HCT116 (cell line): ENCODE results near the gene MRPL9. TPM values are rescaled to one million over a fixed set of nuclear protein-coding genes. Genes with fewer than 3 reads are reported as not detected.

Experiments used
- ATAC-seq: fragments of 200-7000 bp; cut with Tn5 transposase; 2 replicates; pipeline ENCODE4 v1.9.1; 2020; ENCODE audit warnings: mild to moderate bottlenecking, moderate library complexity
- BruUV-seq: library from RNA; stranded (reverse); fragments of 400-500 nt; replicated peaks from 2 replicates; lab custom pipeline; 2021; lab: Mats Ljungman, UMichigan
- CTCF ChIA-PET: fragments of 300-600 bp; sonication (Branson Sonifier 250); formaldehyde crosslinking; loops from one replicate; lab custom pipeline; 2021; ENCODE audit warnings: antibody characterized with exemption; lab: Charles Lee
- POLR2A ChIA-PET: fragments of 300-600, 350-600 bp; sonication (Branson Sonifier 250); formaldehyde crosslinking; loops from one replicate; lab custom pipeline; 2021; ENCODE audit warnings: antibody characterized with exemption; lab: Charles Lee
- RAD21 ChIA-PET, 2 experiments: fragments of 300-600 bp; sonication (Branson Sonifier 250); formaldehyde crosslinking; loops; one replicate each; lab custom pipeline; 2023; ENCODE audit warnings: low total read pairs in 2 of 2; ENCODE audit not compliant: uncharacterized antibody in 2 of 2, unreplicated experiment in 2 of 2, low non-redundant PET in 1 of 2; lab: Charles Lee
- DNase-seq: peaks from one replicate; pipeline ENCODE4 v3.0.0-alpha.2; 2010; ENCODE audit warnings: low read depth, low spot score
- H2AFZ ChIP-seq: fragments of 200-600 bp; shearing (Covaris generic), sonication (generic); 2 replicates; pipeline ENCODE4 v1.6.1; 2017; ENCODE audit warnings: low read depth, mixed run types, mixed read lengths, antibody characterized with exemption, low read length; ENCODE audit not compliant: poor library complexity, severe bottlenecking
- H3K27ac ChIP-seq: 2 replicates; pipeline ENCODE4 v1.5.1; 2012; ENCODE audit warnings: low read depth, low read length
- H3K27me3 ChIP-seq: fragments of 200-600 bp; sonication (generic); 2 replicates; pipeline ENCODE4 v1.6.1; 2016; ENCODE audit warnings: mixed run types, low read length, mixed read lengths; ENCODE audit not compliant: insufficient read depth
- H3K36me3 ChIP-seq, 2 experiments: fragments of 200-500 bp in 1 of 2; fragments of 200-600 bp in 1 of 2; sonication (Bioruptor generic) in 1 of 2; sonication (generic) in 1 of 2; 2 replicates each; pipeline versions ENCODE4 v1.5.1 to v1.6.1; 2014 to 2016; ENCODE audit warnings: low read length in 2 of 2, inconsistent platforms in 1 of 2, mixed read lengths in 1 of 2, mixed run types in 1 of 2; ENCODE audit not compliant: insufficient read depth in 2 of 2, control insufficient read depth in 1 of 2
- H3K4me1 ChIP-seq, 2 experiments: fragments of 200-600 bp in 1 of 2; sonication (generic) in 1 of 2; 2 replicates each; pipeline versions ENCODE4 v1.5.1 to v1.6.1; 2012 to 2017; ENCODE audit warnings: low read length in 2 of 2, inconsistent platforms in 1 of 2, mild to moderate bottlenecking in 1 of 2, mixed read lengths in 1 of 2, mixed run types in 1 of 2, moderate library complexity in 1 of 2; ENCODE audit not compliant: insufficient read depth in 2 of 2, control insufficient read depth in 1 of 2
- H3K4me2 ChIP-seq: fragments of 200-600 bp; sonication (generic); 2 replicates; pipeline ENCODE4 v1.6.1; 2017; ENCODE audit warnings: mixed run types, low read length, mixed read lengths
- H3K4me3 ChIP-seq, 2 experiments: fragments of 200-600 bp in 1 of 2; sonication (generic) in 1 of 2; replicated peaks in 1 of 2; 2 replicates each; pipeline ENCODE4 v1.5.1; 2011 to 2016; ENCODE audit warnings: low read length in 2 of 2, control low read depth in 1 of 2, low read depth in 1 of 2, mild to moderate bottlenecking in 1 of 2, mixed read lengths in 1 of 2, mixed run types in 1 of 2
- H3K79me2 ChIP-seq: fragments of 200-600 bp; sonication (generic); 2 replicates; pipeline ENCODE4 v1.6.1; 2017; ENCODE audit warnings: mild to moderate bottlenecking, mixed run types, low read length, moderate library complexity, mixed read lengths; ENCODE audit not compliant: insufficient read depth
- H3K9ac ChIP-seq: fragments of 200-600 bp; sonication (generic); 2 replicates; pipeline ENCODE4 v1.6.1; 2016; ENCODE audit warnings: low read length, mixed read lengths
- H3K9me2 ChIP-seq: fragments of 200-600 bp; sonication (generic), shearing (Covaris generic); 2 replicates; pipeline ENCODE4 v1.6.1; 2017; ENCODE audit warnings: mixed run types, mild to moderate bottlenecking, moderate library complexity; ENCODE audit not compliant: insufficient read depth
- H3K9me3 ChIP-seq, 2 experiments: fragments of 200-500 bp in 1 of 2; fragments of 200-600 bp in 1 of 2; sonication (Bioruptor generic) in 1 of 2; sonication (generic) in 1 of 2; 2 replicates each; pipeline ENCODE4 v1.6.1; 2014 to 2017; ENCODE audit warnings: low read length in 2 of 2, mixed read lengths in 2 of 2, inconsistent platforms in 1 of 2, low read depth in 1 of 2, mild to moderate bottlenecking in 1 of 2, mixed run types in 1 of 2, moderate library complexity in 1 of 2; ENCODE audit not compliant: control insufficient read depth in 1 of 2, insufficient read depth in 1 of 2
- H4K20me1 ChIP-seq: fragments of 200-600 bp; sonication (generic), shearing (Covaris generic); 2 replicates; pipeline ENCODE4 v1.6.1; 2017; ENCODE audit warnings: mixed run types, mild to moderate bottlenecking, moderate library complexity; ENCODE audit not compliant: insufficient read depth
- ATF3 ChIP-seq: IDR thresholded peaks from 2 replicates; pipeline ENCODE4 v1.6.1; 2012
- CBX3 ChIP-seq: IDR thresholded peaks from 2 replicates; pipeline ENCODE4 v1.6.1; 2012; ENCODE audit warnings: low read depth
- EGR1 ChIP-seq: IDR thresholded peaks from 2 replicates; pipeline ENCODE4 v1.6.1; 2012; ENCODE audit warnings: low read depth
- ELF1 ChIP-seq: IDR thresholded peaks from 2 replicates; pipeline ENCODE4 v1.6.1; 2012; ENCODE audit warnings: low read depth, borderline replicate concordance
- EZH2 ChIP-seq: fragments of 200-600 bp; sonication (generic); IDR thresholded peaks from 2 replicates; pipeline ENCODE4 v1.6.1; 2017; ENCODE audit warnings: antibody characterized with exemption, mixed run types
- EZH2phosphoT487 ChIP-seq: fragments of 200-600 bp; IDR thresholded peaks from 2 replicates; pipeline ENCODE4 v1.6.1; 2018; ENCODE audit warnings: antibody characterized with exemption, borderline replicate concordance
- FOSL1 ChIP-seq: IDR thresholded peaks from 2 replicates; pipeline ENCODE4 v1.6.1; 2012; ENCODE audit warnings: low read depth
- JUND ChIP-seq: IDR thresholded peaks from 2 replicates; pipeline ENCODE4 v1.6.1; 2012
- POLR2A ChIP-seq: IDR thresholded peaks from 2 replicates; pipeline ENCODE4 v1.7.0; 2011; ENCODE audit warnings: borderline replicate concordance; ENCODE audit not compliant: insufficient read depth, insufficient read length; ENCODE audit errors: extremely low read depth
- RAD21 ChIP-seq: IDR thresholded peaks from 2 replicates; pipeline ENCODE4 v1.6.1; 2012; ENCODE audit warnings: low read depth, mild to moderate bottlenecking
- REST ChIP-seq: IDR thresholded peaks from 2 replicates; pipeline ENCODE4 v1.6.1; 2012; ENCODE audit warnings: low read depth
- SIN3A ChIP-seq: IDR thresholded peaks from 2 replicates; pipeline ENCODE4 v1.6.1; 2012; ENCODE audit warnings: low read depth
- SP1 ChIP-seq: IDR thresholded peaks from 2 replicates; pipeline ENCODE4 v1.6.1; 2012; ENCODE audit warnings: low read depth
- SRF ChIP-seq: IDR thresholded peaks from 2 replicates; pipeline ENCODE4 v1.6.1; 2012; ENCODE audit warnings: low read depth
- TCF7L2 ChIP-seq: IDR thresholded peaks from 2 replicates; pipeline ENCODE4 v1.7.0; 2011; ENCODE audit warnings: borderline replicate concordance, inconsistent platforms; ENCODE audit not compliant: insufficient read depth, insufficient read length; ENCODE audit errors: extremely low read depth
- ZBTB33 ChIP-seq: IDR thresholded peaks from 2 replicates; pipeline ENCODE4 v1.6.1; 2011; ENCODE audit warnings: mild to moderate bottlenecking, low read length, moderate library complexity; ENCODE audit not compliant: insufficient replicate concordance; ENCODE audit errors: extremely low read depth
- ZFX ChIP-seq: fragments of 450-650 bp; IDR thresholded peaks from 2 replicates; pipeline ENCODE4 v1.6.1; 2017
- ZNF274 ChIP-seq: fragments of 200-500 bp; sonication (Bioruptor generic); IDR thresholded peaks from 2 replicates; pipeline ENCODE4 v1.6.1; 2014; ENCODE audit warnings: mild to moderate bottlenecking, low read depth, low read length, inconsistent platforms
- intact Hi-C: fragments of 100-400 bp; cut with micrococcal nuclease; formaldehyde crosslinking; loops from 2 replicates; pipeline ENCODE4 v1.10.0; 2022
- total RNA-seq: library from RNA; stranded (reverse); gene quantifications from one replicate; pipeline ENCODE4 v1.2.1, GENCODE V29; 2021; ENCODE audit not compliant: unreplicated experiment

MRPL9 gene
- total RNA-seq, 1 experiment from 2014 or later = 94.5 TPM

GRCh38 chr1:151776665-151777062 is 13.4 kb upstream of the MRPL9 start:
- no peaks in the 10 kb centered on the region for H3K79me2 ChIP-seq
- BruUV-seq = no TSS peak

More at GRCh38 chr1:151776665-151777062, 13.4 kb upstream of the MRPL9 start:
- Histone ChIP-seq H3K4me1 (peaks cover 0 to 5% of the 10 kb centered on the region in 2 experiments; a peak in 1 of 4 replicates), H2AFZ (no peak overlapping the region), H3K27me3 (no peaks in the 10 kb centered on the region), H3K4me2 (no peak overlapping the region), H3K27ac (no peak overlapping the region), H3K4me3 (no peak overlapping the region), H3K36me3 (peaks cover 0 to 3% of the 10 kb centered on the region in 2 experiments; a peak in 1 of 4 replicates), H4K20me1 (no peaks in the 10 kb centered on the region), H3K9me2 (no peaks in the 10 kb centered on the region), H3K9me3 (no peaks in the 10 kb centered on the region), H3K9ac (no peak overlapping the region)
- intact Hi-C loops = no loop called here
- DNase-seq = no peak
- TF ChIP-seq ZBTB33 (no peak), SP1 (no peak), TCF7L2 (no peak), FOSL1 (no peak), ZNF274 (no peak), EZH2phosphoT487 (no peak), SRF (no peak), POLR2A (no peak), CBX3 (no peak), ZFX (no peak), JUND (no peak), REST (no peak), ELF1 (no peak), SIN3A (no peak), EGR1 (no peak), EZH2 (no peak), ATF3 (no peak), RAD21 (no peak)
- ChIA-PET POLR2A (no interaction called here), RAD21 (no interaction called here), CTCF (no interaction called here)
- ATAC-seq = no peak
